ENCODE data around the gene CFAP46.
"Not testable (repeated sequence)": the region's sequence is repeated elsewhere in the genome, so short reads cannot be mapped to it uniquely, and the experiment has no call there.

CFAP46 gene

DNA sequence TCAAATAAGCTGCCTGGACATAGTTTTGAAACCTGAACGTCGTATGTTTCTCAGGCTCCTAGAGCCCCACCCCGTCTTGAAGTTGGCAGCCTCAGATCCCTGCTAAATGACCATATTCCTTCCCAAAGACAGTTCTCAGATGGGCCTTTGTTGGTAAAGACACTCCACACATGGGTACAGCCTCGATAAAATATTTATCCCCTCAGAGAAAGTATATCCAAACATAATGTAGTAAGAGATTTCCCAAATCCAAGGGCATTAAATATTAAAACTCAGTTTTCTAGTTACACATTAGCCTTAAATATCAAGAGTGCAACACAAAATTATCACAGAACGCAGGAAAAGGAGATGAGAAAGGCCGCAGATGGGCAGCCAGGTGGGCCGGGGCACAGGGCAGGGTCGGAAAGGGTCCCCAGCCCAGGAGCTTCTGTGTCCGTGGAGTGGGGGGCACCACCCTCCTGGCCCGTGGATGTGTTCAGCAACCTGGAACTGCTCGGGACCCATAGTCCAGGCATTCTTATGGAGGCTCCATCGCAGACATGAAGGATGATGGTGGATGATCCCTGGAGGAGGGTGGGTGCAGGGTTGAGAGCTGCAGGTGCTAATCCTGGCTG is 1.5 kb upstream of the CFAP46 start:
- DNase-seq = no peak

DNA sequence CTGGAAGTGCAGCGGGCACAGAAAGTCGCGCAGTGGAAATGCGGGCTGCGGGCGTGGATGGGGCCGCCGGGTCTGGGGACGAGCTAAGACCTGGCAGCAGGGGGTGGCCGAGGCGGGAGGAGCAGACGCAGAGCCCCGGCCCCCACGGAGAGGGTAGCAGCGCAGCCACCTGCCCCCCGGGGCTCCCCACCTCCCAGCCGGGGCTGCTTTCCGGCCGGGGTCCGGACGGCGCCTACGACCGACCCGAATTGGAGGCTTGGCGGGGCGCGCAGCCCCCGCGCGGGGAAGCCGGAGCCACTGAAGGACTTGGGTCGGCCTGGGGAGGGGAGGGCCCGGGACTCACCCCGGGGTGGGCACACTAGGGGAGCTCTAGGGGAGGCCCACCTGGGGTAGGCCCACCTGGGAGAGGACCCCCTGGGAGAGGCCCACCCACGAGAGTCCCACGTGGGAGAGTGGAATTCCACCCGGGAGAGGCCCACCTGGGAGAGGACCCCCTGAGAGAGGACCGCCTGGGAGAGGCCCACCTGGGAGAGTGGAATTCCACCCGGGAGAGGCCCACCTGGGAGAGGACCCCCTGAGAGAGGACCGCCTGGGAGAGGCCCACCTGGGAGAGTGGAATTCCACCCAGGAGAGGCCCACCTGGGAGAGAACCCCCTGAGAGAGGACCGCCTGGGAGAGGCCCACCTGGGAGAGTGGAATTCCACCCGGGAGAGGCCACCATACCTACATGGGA is 854 bp upstream of the CFAP46 start:
- no peak for DNase-seq

DNA sequence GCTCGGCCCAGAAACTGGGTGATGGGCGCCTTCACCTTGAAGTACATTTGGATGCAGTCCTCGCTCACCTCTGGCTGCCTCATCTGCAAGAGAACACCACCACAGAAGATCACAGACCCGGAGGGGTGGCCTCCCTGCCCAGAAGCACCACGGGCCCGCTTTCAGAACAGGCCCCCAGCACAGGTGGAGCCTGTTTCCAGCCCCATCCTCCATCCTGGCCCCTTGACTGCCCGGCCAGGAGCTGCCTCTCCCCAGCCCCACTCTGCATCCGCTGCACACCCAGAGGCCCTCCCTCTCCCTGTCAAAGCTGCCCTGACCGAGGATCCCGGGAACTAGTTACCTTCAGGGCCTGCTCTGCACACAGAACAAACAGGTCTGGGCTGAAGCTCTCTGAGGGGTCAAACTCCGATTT is 724 bp downstream of the CFAP46 start:
- no peak for DNase-seq

DNA sequence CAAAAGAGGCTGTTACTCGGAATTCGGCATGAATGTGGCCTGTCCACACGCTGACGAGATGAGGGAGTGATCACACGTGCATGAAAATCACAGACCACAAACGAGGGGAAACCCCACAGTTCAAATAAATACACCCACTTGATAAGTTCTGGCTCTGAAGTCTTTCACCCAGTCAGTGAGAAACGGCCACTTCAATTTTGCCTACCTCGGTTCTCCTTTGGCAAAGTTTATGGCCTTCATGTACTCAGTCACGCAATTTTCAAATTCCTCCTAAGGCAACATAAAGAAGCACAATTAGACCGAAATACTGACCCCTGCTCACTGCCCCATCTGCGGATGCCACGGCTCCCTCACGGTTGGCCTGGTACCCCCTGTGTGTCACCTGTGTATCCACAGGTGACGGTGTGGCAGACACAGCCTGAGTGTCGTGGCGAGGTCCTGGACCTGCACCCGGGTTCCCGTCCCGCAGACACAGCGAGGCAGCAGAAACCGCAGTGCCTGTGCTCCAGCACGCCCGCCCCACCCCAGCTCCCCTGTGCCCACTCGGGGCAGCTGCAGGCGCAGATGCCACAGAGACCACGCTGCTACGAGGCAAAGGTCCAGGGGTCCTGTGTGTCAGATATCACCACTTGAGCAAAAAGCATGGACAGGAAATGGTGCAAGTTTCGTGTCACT is 1.4 kb downstream of the CFAP46 start:
- DNase-seq = no peak

DNA sequence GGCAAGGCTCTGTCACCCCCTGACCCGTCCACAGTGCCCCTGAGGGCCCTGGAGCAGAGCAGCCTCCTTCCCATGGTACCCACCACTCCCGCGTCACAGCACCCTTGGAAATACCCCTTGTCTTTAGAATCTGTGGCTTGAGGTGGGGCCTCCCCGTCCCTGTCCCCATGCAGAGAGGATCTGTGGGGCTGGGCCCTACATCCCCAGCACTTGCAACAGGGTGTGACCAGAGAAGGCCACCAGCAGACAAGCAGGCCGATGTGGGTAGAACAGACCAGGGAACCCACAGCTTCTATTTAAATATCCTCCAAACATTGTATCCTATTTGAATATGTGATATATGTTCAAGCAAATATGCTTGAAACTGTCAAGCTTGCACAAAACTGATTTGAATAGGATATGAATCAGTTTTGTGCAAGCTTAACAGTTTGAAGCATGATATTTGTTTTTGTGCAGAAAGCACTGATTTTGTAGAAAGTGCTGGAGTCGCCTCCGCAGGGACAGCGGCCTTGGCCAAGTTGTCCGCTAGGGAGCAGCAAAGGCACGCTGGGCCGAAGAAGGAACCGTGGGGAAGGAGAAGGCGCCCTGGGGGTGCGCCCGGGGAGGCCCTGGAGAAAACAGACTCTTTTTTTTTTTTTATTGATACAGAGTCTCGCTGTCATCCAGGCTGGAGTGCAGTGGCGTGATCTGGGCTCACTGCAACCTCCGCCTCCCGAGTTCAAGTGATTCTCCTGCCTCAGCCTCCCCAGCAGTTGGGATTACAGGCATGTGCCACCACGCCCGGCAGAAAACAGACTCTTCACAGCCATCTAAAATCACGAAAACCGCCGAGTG is 2.2 kb downstream of the CFAP46 start:
- DNase-seq = peak; percentile 76

DNA sequence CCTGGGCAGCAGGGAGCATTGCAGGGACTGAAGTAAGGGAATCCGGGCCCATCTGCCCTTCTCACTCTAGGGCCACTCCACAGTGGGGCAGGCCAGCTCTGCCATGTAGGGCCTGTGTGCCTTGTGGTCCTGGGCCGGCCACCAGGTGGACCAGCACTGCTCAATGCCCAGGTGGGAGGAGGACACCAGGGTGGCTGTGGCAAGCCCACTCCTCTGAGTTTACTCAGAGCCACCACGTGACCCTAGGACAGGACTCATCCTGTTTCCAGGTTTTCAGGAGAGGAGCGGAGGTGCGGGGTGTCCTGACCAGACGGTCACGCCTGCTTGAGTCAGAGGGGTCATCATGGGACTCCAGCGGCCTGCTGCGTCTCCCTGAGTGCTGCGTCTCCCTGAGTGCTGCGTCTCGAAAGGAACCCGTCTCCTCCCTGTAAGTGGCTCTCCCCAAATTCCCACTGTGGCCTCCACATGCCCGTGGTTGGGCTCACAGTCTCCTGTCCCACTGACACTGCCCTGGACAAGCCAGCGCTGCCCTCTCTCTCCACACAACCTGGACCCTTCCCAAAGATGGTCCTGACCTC is 2.9 kb downstream of the CFAP46 start:
- no peak for DNase-seq

DNA sequence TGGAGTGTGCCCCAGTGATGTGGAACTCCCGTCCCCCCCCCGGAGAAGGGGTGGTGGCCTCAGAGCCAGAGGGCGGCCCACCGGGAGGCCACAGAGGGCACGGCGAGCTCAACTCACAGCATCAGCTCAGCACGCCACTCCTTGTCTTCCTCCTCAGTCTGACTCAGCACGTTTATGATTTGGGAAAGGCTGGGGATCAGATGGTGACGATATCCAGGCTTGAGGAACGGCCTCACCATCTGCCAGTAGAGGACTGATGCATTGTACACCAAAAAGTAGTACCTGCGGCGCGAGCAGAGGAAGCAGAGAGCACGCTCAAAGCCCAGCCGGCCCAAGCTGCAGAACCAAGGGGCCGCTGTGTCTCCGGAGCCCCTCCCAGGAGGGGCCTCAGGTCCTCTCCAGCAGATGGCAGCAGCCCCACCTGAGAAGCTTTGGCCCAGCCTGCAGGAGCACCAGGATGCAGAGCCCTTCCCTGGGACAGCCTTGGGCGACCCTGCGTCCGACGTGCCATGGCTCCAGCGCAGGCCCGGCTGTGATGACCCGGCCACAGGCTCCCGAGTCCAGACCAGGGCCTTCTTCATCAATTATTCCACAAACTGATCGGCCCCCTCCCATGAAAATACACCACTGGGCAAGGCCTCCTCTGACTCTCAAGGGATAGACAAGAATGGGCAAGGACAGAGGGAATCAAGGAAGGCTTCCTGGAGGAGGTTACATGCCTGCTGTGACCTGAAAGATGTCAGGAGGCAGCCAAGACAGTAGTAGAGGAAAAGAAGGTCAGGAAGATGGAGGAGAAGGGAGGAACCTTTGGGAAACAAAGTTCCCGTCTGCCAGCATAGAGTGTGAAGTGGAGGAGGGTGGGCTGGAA is 3.7 kb downstream of the CFAP46 start:
- DNase-seq = no peak

DNA sequence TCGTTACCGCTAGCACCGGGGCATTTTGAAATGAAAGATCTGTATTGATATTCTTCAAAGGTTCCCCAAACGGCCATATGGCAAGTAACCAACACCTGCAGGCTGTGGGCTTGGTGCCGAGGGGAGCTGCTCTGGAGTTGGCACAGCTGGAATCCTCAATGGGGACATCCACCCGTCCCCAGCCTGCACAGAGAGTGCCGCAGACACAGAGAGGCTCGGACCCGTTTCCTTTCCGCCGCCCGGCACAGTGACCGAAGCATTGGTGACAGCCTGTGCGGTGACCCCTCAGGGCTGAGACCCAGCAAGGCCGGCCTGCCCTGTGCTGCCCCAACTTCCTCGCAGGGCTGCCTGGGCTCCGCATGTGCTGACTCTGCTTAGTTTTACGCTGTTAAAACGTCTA is 4.5 kb downstream of the CFAP46 start:
- no peak for DNase-seq

DNA sequence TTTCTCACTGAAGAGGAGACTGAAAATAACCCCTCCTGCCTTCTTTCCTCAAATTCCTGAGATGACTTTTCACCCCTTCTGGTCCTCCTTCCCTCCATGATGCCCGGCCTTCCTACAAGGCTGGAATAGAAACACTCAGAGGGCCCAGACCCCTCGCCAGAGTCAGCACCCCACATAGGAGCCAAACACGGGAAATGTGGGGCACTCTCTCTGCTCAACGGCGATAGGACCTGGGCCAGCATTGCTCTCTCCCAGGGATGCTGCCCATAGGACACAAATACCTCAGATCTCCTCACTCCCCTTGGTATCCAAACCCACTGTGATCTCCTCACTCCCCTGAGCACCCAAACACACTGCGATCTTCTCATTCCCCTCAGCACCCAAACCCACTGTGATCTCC is 7.4 kb downstream of the CFAP46 start:
- no peak for DNase-seq

DNA sequence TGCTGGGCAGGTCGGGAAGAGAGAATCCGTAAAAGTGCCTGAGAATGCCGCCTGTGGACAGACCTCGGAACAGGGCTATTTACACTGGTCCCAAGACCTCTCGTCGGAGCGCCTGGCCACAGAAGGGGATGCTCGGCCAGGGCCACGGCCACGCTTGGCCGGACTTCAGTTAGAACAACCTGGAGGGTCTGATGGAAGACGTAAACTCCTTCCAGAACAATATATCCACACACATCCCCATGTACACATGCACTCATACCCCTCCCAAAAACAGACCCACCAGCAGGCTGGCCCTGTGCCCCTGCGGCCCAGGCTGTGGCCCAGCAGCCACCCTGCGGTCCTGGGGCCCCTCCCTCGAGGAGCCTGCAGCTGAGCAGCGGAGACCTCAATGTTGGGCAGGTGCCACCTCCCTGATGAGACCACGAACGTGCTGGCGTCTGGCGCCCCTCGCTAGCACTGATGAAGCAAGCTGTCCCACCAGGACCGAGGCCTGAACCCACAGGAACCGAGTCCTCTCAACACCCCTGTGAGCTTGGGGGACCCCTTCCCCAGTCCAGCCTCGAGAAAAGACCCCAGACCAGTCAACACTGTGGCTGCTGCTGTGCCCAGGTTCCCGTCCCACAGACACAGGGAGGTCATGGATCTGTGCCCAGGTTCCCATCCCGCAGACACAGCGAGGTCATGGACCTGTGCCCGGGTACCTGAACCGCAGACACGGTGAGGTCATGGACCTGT is 8.9 kb downstream of the CFAP46 start:
- DNase-seq = no peak

DNA sequence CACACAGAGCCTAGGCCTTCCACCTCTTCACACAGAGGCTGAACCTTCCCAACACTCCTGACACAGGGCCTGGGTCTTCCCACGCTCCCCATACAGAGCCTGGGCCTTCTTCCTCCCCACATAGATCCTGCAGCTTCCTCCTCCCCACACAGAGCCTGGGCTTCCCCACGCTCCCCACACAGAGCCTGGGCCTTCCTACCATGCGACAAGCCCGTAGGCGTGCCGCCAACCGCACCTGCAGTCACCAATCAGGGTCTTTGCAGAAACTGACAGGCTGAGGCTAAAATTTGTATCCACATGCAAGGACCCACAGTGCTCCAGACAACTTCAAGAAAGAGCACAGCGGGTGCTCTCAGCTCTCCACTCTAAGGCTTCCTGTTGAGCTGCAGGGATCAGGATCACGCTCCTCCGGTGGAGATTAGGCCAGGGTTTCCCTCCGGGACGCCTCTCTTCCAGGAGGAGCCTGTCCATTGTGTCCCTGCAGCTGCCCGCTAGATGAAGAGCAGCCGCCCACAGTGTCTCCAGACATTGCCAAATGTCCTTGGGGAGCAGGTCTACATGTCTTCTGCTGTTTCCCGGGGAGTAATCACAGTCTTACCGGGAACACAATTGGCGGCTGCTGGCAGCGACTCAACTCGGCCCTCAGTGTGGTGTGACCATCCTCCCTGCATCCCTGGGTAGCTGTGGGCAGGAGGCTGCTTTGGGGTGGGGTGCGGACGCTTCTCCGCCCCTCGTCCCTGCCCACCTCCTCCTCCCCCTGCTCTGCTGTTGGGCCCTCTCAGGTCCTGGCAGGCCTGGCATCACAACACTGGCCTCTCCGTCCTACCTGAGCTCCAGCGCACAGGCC is 9.7 kb downstream of the CFAP46 start:
- DNase-seq = no peak

DNA sequence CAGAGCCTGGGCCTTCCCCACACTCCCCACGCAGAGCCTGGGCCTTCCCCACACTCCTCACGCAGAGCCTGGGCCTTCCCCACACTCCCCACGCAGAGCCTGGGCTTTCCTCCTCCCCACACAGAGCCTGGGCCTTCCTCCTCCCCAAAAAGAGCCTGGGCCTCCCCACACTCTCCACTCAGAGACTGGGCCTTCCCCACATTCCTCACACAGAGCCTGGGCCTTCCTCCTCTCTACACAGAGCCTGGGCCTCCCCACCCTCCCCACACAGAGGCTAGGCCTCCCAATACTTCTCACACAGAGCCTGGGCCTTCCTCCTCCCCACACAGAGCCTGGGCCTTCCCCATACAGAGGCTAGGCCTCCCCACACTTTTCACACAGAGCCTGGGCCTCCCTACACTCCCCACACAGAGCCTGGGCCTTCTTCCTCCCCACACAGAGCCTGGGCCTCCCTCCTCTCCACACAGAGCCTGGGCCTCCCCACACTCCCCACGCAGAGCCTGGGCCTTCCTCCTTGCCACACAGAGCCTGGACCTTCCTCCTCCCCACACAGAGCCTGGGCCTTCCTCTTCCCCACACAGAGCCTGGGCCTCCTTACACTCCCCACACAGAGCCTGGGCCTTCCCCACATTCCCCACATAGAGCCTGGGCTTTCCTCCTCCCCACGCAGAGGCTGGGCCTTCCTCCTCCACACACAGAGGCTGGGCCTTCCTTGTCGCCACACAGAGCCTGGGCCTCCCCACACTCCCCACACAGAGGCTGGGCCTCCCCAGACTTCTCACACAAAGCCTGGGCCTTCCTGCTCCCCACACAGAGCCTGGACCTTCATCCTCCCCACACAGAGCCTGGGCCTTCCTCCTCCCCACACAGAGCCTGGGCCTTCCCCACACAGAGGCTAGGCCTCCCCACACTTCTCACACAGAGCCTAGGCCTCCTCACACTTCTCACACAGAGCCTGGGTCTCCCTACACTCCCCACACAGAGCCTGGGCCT is 10.8 kb downstream of the CFAP46 start:
- DNase-seq = not testable (repeated sequence)

DNA sequence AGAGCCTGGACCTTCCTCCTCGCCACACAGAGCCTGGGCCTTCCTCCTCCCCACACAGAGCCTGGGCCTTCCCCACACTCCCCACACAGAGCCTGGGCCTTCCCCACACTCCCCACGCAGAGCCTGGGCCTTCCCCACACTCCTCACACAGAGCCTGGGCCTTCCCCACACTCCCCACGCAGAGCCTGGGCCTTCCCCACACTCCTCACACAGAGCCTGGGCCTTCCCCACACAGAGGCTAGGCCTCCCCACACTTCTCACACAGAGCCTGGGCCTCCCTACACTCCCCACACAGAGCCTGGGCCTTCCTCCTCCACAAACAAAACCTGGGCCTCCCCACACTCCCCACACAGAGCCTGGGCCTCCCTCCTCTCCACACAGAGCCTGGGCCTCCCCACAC is 11.7 kb downstream of the CFAP46 start:
- not testable (repeated sequence) for DNase-seq

DNA sequence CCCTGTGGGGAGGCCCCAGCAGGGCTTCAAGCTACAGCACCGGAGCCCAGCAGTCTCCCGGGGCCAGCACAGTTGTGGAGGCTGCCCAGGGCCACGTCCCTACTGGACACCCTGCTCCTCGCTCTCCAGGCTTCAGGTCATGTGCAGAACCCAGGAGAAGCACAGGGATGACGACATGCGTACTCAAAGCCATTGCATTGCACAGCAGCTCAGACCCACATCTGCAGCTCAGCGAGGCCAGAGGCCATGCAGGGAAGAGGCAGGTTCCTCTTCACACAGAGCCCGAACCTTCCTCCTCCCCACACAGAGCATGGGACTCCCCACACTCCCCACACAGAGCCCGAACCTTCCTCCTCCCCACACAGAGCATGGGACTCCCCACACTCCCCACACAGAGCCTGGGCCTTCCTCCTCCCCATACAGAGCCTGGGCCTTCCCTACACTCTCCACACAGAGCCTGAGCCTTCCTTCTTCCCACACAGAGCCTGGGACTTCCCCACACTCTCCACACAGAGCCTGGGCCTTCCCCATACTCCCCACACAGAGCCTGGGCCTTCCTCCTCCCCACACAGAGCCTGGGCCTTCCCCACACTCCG is 12.3 kb downstream of the CFAP46 start:
- no peak for DNase-seq

DNA sequence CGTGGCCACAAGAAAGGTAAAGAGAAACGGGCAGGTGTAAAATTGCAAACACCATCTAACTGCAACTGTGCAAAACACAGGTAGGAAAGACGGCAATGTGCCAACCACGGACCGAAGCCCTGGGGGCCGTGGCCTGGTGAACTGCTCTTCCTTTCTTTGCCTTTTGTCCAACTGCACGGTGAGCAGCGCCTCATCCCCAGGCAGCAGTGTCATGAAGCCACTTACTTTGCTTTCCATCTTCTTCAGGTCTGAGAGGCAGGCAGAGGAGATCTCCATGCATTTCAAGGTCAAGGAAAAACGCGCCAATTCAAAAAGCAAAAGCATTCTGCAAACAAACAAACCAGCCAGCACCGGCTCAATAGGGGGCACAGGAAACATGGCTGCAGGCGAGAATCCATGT is 12.9 kb downstream of the CFAP46 start:
- no peak for DNase-seq

DNA sequence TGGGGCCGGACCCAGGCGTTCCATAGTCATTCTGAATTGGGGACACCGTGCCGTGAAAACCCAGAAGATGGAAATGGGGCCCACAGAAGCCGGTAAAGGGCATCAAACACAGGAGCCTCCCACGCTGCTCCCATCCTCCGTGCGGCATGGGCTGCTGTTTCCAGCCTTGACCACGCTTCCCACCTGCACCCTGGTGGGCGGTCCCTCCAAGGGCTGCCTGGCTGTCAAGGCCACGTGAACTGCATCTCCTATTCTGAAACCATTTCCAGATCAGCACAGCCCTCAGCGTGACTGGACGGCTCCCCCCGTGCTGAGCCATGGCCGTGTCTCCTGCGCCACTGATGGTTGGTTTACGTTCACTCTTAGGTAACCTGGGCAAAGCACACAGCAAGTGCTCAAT is 14.1 kb downstream of the CFAP46 start:
- DNase-seq = no peak

DNA sequence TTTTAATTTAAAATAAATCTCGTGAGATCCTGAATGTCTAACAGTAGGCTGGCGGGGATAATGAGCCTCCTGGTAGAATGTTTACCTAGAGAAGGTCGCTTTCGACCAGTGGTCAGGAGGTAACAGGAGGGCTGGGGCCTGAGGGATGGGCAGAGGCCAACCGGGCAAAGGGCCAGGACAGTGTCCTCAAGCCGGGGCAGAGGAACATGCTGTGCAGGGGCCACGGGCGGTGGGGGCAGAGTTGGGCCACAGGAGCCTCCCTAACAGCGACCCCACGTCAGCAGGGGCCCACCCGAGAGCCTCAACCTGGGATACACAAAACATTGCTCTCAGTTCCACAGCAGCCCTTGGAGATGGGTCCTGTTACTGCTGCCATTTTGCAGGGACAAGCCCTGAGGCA is 14.5 kb downstream of the CFAP46 start:
- DNase-seq = no peak
